GM21360 (cell line): ENCODE data around the gene KCTD11.
"Not testable (repeated sequence)": the region's sequence is repeated elsewhere in the genome, so short reads cannot be mapped to it uniquely, and the experiment has no call there.

Experiments
- ATAC-seq: cut with Tn5 transposase; IDR thresholded peaks from one replicate; pipeline ENCODE4 v1.9.1; 2021; ENCODE audit warnings: mild to moderate bottlenecking, moderate library complexity; ENCODE audit not compliant: unreplicated experiment

The KCTD11 gene

GRCh38 chr17:7322520-7323194 is 29.3 kb upstream of the KCTD11 start:
- no peak for ATAC-seq

- no peak for ATAC-seq
These were observed 28.1 kb upstream of the KCTD11 start for GRCh38 chr17:7323731-7324437.

DNA sequence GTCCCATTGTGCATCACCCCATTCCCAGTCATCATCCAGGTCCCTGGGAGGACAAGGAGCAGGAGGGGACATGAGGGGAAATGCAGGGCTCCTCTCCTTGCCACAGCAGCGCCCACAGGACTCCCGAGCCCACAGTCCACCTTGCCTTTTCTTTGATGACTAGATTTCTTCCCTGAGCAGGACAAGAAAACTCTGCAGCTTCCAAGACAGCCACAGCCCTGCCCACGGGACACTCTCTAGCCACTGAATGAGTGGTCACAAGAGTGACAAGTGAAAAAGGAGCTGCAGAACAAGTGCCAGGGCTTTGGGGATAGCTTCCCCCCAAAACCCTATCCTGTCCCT is 27.6 kb upstream of the KCTD11 start:
- no peak for ATAC-seq

DNA sequence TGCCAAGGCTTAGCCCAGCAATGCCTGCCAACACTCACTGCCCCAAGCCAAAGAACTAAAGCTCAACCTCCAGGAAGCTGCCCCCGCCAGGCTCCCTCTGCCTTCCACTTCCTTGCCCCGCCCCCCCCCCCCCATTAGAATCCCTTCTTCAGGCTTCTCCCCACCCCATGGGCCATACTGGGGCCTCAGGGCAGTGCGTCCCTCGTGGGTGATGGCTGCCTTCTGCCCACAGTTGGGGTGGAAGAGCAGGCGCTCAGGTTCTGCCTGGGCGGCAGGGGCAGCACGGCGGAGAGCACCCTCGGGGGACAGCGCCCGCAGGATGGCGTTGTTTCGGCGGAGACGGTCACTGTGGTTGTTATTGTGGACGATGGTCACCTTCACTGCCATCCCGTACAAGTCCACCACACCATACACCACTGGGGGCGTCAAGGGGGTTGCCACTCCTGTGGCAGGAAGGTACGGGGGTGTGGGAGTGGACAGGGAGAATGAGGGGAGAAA is 26.9 kb upstream of the KCTD11 start:
- ATAC-seq, result no peak

DNA sequence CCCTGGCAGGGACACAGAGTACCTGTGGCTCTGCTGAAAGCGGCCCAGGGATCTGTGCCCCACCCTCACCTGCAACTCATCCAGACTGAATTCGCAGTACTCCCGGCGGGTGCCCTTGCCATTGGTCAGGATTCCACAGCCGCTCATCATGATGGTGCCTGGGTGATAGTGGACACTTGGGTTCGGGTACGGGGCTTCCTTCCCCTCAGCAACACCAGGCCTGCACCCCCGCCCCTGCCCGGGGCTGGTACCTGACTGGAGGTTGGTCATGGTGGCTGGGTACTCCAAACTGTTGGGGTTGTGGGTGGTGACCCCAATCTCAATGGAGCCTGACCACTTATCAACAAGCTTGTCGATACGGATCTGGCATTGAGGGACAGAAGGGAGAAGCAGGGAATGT is 25.8 kb upstream of the KCTD11 start:
- ATAC-seq, result no peak

DNA sequence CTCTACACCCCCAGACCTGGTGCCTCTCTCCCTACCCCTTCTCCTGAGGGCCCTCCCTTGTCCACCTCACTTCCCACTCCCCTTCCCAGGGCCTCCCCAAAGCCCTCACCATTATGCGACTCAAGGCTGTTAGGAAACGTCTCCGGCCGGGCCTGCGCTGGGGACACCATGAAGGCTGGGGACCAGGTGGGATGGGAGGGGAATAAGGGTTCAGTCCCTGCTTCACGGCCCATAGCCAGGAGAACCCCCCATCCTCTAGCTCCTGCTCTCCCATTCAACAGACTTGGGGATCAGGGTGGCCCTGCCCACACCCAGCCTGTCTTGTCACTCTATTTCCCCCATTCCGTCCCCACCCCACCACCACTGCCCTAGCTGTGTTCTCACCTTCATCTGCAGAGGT is 24.9 kb upstream of the KCTD11 start:
- no peak for ATAC-seq

DNA sequence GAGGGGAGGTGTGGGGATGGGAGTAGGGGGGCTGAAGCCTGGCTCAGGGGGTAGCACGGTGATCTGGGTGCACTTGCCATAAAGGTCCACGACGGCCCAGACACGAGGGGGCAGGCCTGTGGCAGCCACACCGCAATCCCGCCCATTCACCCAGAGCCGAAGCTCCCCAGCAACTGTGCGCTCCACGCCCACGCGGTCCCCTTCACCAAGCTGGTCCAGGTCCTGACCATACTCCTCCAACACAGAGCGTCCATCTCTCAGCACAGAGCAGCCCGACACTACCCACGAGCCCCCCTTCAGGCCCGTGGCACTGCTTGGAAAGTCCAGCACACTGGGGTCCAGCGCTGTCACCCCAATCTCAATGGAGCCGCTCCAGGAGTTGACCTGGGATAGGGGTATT is 24.5 kb upstream of the KCTD11 start:
- no peak for ATAC-seq

- ATAC-seq, result no peak
These were observed 24.0 kb upstream of the KCTD11 start for GRCh38 chr17:7328009-7328408.

- no peak for ATAC-seq
These were observed 23.1 kb upstream of the KCTD11 start, which contains the start of gene NEURL4 for GRCh38 chr17:7328840-7329373. Gene NEURL4 (minus strand): TSS chr17:7329335. CDS start chr17:7329312, 23 bp downstream.

- ATAC-seq, result peak; percentile 50
These were observed 22.5 kb upstream of the KCTD11 start for GRCh38 chr17:7329374-7329996.

DNA sequence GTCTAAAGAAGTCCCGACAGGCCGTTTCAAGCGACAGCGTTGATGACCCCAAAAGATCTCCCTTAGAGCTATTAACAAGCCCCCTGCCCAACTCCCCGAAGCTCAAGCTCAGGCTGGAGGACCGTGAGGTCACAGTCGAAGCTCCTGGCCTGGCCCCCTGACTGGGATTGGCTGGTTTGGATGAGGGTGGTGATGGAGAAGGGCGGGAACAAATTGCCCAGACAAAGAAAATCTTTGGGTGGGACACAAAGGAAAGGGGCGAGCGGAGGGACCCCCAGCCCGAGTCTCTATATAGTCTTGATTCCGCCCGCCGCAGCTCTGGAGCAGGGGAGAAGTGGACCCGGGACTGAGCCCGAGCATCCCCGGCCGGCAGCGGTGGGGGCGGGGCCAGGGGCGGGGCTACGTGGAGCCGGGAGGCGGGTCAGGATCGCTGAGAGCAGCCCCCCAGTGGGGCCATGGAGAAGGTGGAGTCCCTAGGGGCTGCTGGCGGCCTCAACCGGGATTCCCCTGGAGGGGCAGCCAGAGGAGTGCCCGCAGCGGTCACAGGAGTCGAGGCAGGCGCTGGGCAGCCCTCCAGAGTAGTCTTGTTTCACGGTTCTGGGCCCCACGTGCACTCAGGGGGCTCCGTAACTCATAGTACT is 21.8 kb upstream of the KCTD11 start:
- peak; percentile 26 for ATAC-seq

GRCh38 chr17:7330638-7331015 is 21.3 kb upstream of the KCTD11 start:
- no peak for ATAC-seq

GRCh38 chr17:7332111-7332510 is 19.9 kb upstream of the KCTD11 start:
- ATAC-seq, result no peak

GRCh38 chr17:7332600-7333069 is 19.3 kb upstream of the KCTD11 start:
- ATAC-seq, result not testable (repeated sequence)

- ATAC-seq, result no peak
These were observed 16.9 kb upstream of the KCTD11 start for GRCh38 chr17:7334938-7335538.

GRCh38 chr17:7335765-7336164 is 16.2 kb upstream of the KCTD11 start:
- not testable (repeated sequence) for ATAC-seq

DNA sequence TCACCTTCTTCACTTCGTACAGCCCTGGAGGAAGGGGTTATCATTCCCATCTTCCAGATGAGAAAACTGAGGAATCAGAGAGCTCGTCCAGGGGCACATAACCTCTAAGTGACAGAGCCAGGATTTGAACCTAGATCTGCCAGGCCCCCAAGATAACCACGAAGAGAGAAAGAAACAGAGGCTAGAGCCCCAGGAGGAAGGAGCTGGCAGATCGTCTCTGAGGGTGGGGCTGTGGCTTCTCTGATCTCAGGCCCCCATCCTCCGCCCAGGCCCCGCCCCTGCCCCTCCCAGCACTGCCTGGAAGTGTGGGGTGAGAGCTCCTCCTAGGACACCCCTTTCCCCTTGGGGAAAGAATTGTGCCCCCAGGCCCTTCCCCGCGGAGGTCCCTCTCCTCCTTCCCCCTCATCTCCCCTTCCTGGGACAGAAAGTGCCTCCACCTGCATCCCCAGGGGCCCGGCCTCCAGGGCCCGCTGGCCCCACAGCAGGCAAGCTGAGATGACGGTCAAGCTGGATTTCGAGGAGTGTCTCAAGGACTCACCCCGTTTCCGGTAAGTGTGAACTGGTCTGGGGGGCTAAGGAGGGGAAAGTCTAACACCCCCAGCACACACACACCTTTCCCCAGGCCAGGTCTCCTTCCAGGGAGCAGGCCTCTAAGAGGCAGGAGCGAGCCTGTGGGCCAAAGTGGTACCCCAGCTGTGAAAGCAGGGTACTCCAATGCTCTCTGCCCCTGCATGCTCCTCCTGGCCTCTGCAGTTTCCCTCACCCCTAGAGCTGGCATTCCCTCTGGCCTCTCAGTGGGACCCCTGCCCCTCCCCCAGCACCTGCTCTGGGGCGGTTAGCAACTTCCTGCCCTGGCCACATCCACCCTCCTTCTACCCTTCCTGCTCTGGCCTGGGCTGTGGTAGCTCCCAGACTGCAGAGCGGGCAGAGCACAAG is 15.5 kb upstream of the KCTD11 start, which contains the start of gene ACAP1:
Gene ACAP1, plus strand, starts transcription at position 290 of the 936 bp plus-strand sequence. Its CDS starts 206 bp downstream, at position 496.
- no peak for ATAC-seq

GRCh38 chr17:7337600-7337999 is 14.4 kb upstream of the KCTD11 start:
- not testable (repeated sequence) for ATAC-seq

- no peak for ATAC-seq
These were observed 11.8 kb upstream of the KCTD11 start for GRCh38 chr17:7340179-7340578.
